ENCODE results near the gene THSD4. TPM values are rescaled to one million over a fixed set of nuclear protein-coding genes. Genes with fewer than 3 reads are reported as not detected.
A peak's percentile ranks its signal among the peaks of the same experiment; 100 is the strongest.

The THSD4 gene
- total and polyA plus RNA-seq, 2 of the 8 experiments (the other 6 are each of a cell fraction or from before 2014, with no cell fraction given): 2.5 to 6.2 TPM

- H3K79me2 ChIP-seq (ENCODE audit: control insufficient read depth in 1 of 2, insufficient read depth in 2 of 2, low read length in 2 of 2): no peaks in the 10 kb centered on the region
- no peak overlapping the region for H3K23ac ChIP-seq (ENCODE audit: insufficient read length)
- peaks cover 0 to 3% (median 1%) of the 10 kb centered on the region in 4 experiments; a peak in 3 of 7 replicates for H3K4me1 ChIP-seq (replicated peaks in 1 of 4; ENCODE audit: control insufficient read depth in 3 of 4, insufficient read depth in 4 of 4, low read length in 3 of 4)
- ChIA-PET POLR2A (ENCODE audit: partially characterized antibody) (interaction anchor here (2.7 kb wide), 1 partner anchor 11 kb away, joined by 11 read pairs; no protein-coding TSS in a partner anchor), CTCF (ENCODE audit: partially characterized antibody) (interaction anchor here (0.7 to 2.7 kb wide), 8 partner anchors 9 to 366 kb away, joined by 3 to 8 read pairs (median 3); partner anchors contain the start of gene THSD4)
- no peak overlapping the region for H3K4me2 ChIP-seq (ENCODE audit: insufficient read depth in 1 of 2, low read depth in 2 of 2, low read length in 2 of 2)
- H3K9ac ChIP-seq (replicated peaks in 1 of 4; ENCODE audit: extremely low read depth in 1 of 4, low read depth in 3 of 4, low read length in 3 of 4): no peak overlapping the region
- H4K20me1 ChIP-seq (replicated peaks in 1 of 2; ENCODE audit: control insufficient read depth in 1 of 2, insufficient read depth in 2 of 2, low read length in 2 of 2): no peaks in the 10 kb centered on the region
- no peak overlapping the region; the same call in 1 of the 2 replicates for H2AFZ ChIP-seq (ENCODE audit: low read length)
- H2BK12ac ChIP-seq (ENCODE audit: low read depth, low read length): peak overlapping the region; percentile 89; the same call in 1 of the 2 replicates
- no peak for FAIRE-seq
- H4K8ac ChIP-seq (ENCODE audit: extremely low read depth, insufficient read depth, low read length): no peak overlapping the region
- no peak overlapping the region for H2BK5ac ChIP-seq (ENCODE audit: low read depth, low read length)
- no peak overlapping the region for H3K14ac ChIP-seq (ENCODE audit: insufficient read length)
- H2BK15ac ChIP-seq (ENCODE audit: low read length): no peak overlapping the region; the same call in 1 of the 2 replicates
- H3K56ac ChIP-seq (replicated peaks; ENCODE audit: insufficient read length, low read depth, low read length): no peak overlapping the region
- peak in 1 of 2 experiments; percentile 60 for DNase-seq (ENCODE audit: low read depth in 1 of 2, low spot score in 2 of 2)
- no peaks in the 10 kb centered on the region for H3K36me3 ChIP-seq (ENCODE audit: control insufficient read depth in 2 of 4, insufficient read depth in 4 of 4, low read length in 3 of 4)
- H3K4me3 ChIP-seq (ENCODE audit: extremely low read depth in 1 of 4, insufficient read depth in 2 of 4, low read depth in 3 of 4, low read length in 4 of 4): no peak overlapping the region
- no peak overlapping the region; the same call in 1 of the 2 replicates for H2AK5ac ChIP-seq (ENCODE audit: low read depth, low read length)
- no peak overlapping the region for H3K18ac ChIP-seq (ENCODE audit: extremely low read depth, low read length)
- no peaks in the 10 kb centered on the region for H3K79me1 ChIP-seq (ENCODE audit: low read depth, low read length)
- WGBS, 2 experiments (ENCODE audit: extremely low coverage in 1 of 2, insufficient coverage in 1 of 2, insufficient read length in 1 of 2, insufficient replicate concordance in 2 of 2, low coverage in 1 of 2, low lambda C conversion rate in 2 of 2, missing lambda C conversion rate in 1 of 2): 80% methylated on average over 18 of the region's 51 CpGs; no CpG with 5 or more reads in 1 of the 2 experiments
- H4K5ac ChIP-seq (ENCODE audit: insufficient read length, low read depth, low read length): no peak overlapping the region
- H3K4ac ChIP-seq (replicated peaks; ENCODE audit: insufficient read length, low read depth, low read length): no peak overlapping the region
- H3K9me3 ChIP-seq (ENCODE audit: insufficient read depth in 2 of 2, low read depth in 1 of 2, low read length in 1 of 2): no peaks in the 10 kb centered on the region
- peak overlapping the region; percentile 51 for H4K91ac ChIP-seq (replicated peaks; ENCODE audit: insufficient read length, low read length)
- H3K27me3 ChIP-seq (replicated peaks in 1 of 4; ENCODE audit: control insufficient read depth in 3 of 4, extremely low read depth in 1 of 4, insufficient read depth in 3 of 4, low read length in 3 of 4): peaks cover 0 to 18% (median 8%) of the 10 kb centered on the region in 4 experiments; a peak in 6 of 7 replicates
- no peak overlapping the region for H3K27ac ChIP-seq (ENCODE audit: low read depth, low read length)
- H3K23me2 ChIP-seq (ENCODE audit: low read depth, low read length): no peaks in the 10 kb centered on the region; the same call in 1 of the 2 replicates
- no peak overlapping the region for H2BK20ac ChIP-seq (ENCODE audit: low read length)
- no peak overlapping the region for H2BK120ac ChIP-seq (replicated peaks; ENCODE audit: low read depth, low read length)
- no peak for TF ChIP-seq KDM1A (IDR thresholded peaks at IDR 0.05; ENCODE audit: borderline replicate concordance, low read length)
- no peak for TF ChIP-seq SP2 (IDR thresholded peaks at IDR 0.05; ENCODE audit: low read length)
- no peak for TF ChIP-seq HDAC6 (IDR thresholded peaks at IDR 0.05; ENCODE audit: low read depth, low read length)
- no peak for TF ChIP-seq EP300 (IDR thresholded peaks at IDR 0.05; ENCODE audit: borderline replicate concordance in 1 of 2, low read depth in 2 of 2, low read length in 2 of 2)
- no peak for TF ChIP-seq CHD2 (IDR thresholded peaks at IDR 0.05; ENCODE audit: low read length)
- no peak for TF ChIP-seq NANOG (IDR thresholded peaks at IDR 0.05; ENCODE audit: insufficient read depth, low read depth, low read length, poor library complexity, severe bottlenecking)
- no peak for TF ChIP-seq SP4 (IDR thresholded peaks at IDR 0.05; ENCODE audit: low read length)
- TF ChIP-seq GTF2F1 (IDR thresholded peaks at IDR 0.05; ENCODE audit: borderline replicate concordance, low read depth, low read length): no peak
- TF ChIP-seq SIX5 (IDR thresholded peaks at IDR 0.05; ENCODE audit: low read depth, low read length): no peak
- TF ChIP-seq YY1 (IDR thresholded peaks at IDR 0.05; ENCODE audit: low read depth, low read length): no peak
- TF ChIP-seq CREB1 (IDR thresholded peaks at IDR 0.05): peak; percentile 18; the same call in 1 of the 2 replicates
- no peak for TF ChIP-seq BCL11A (IDR thresholded peaks at IDR 0.05; ENCODE audit: low read depth in 2 of 2, low read length in 2 of 2)
These were observed 100.0 kb downstream of the THSD4 start for GRCh38 chr15:71215126-71215894.

All from H1 (cell line).